ENCODE measurements around the gene IL1RAP.
"Not testable (repeated sequence)": the region's sequence is repeated elsewhere in the genome, so short reads cannot be mapped to it uniquely, and the experiment has no call there.

Gene IL1RAP

DNA sequence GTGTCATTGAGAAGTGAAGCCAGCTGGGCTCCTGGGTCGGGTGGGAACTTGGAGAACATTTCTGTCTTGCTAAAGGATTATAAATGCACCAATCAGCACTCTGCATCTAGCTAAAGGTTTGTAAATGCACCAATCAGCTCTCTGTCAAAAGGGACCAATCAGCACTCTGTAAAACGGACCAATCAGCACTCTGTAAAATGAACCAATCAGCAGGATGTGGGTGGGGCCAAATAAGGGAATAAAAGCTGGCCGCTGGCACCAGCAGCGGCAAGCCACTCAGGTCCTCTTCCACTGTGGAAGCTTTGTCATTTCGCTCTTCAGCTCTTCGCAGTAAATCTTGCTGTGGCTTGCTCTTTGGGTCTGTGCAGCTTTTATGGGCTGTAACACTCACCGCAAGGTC, 164.0 kb downstream of the IL1RAP start:
- not testable (repeated sequence) for DNase-seq

DNA sequence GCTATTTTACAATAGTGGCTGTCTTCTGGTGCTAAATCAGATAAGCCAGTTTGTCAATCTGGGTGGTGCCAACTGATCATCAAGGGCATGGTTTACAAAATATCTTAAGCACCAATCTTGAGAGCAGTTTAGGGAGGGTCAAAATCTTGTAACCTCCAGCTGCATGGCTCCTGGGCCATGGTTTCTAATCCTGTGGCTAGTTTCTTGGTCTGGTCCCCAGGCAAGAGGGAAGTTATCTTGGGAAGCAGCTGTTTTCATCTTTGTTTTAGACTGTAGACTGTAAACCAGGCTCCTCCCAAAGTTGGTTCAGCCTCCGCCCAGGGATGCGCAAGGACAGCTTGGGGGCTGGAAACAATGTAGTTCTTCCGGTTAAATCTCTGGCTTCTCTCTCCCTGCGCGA, 166.8 kb downstream of the IL1RAP start:
- no peak for DNase-seq

DNA sequence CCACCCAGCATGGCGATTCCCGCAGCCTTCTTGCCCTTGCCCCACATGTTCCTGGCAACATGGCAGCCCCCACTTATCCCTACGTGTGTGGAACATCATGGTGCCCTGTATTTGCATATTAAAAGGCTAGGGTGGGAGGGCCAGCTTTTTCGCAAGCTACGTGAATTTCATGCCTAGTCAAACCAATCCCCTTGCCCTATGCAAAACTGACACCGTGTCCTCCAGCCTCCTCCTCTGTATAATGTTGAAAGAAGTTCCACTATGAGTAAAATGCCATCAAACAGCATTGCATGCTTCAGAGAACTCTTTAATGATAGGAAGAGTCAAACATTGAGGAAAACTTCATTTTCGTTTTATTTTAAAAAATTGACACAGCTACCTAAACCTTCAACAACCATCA, 170.9 kb downstream of the IL1RAP start:
- DNase-seq: no peak

DNA sequence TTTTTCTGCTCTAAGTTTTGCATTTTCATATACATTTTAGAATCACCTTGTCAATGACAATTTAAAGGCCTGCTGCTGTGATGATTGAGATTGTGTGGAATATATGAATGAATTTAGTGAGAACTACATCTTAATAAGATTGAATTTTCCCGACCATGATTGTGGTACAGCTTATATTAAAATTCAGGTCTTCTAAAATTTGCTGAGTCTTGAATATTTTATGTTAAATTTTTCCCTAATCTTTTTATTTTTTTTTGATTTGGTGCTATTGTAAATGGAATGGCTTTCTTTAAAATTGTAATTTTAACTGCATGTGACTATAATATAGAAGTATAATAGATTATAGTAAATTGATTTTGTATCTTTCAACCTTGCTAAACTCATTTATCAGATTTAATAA, 172.1 kb downstream of the IL1RAP start:
- DNase-seq: no peak

DNA sequence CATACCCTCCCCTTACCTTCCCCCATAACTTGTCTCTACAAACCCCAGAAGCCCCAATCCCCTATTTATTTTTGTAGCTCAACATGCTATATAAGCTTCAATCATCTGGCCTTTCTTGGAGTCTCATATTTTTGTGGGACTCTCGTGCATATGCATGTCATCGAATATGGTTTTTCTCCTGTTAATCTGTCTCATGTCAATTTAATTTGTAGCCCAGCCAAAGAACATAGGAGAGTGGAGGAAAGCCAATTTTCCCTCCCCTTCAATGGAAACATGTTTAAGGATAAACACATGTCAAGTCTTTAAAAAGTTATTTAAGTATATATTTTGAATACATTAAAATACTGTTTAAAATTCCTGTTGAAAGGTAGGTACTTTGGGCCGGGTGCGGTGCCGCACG, 176.4 kb downstream of the IL1RAP start:
- no peak for DNase-seq

DNA sequence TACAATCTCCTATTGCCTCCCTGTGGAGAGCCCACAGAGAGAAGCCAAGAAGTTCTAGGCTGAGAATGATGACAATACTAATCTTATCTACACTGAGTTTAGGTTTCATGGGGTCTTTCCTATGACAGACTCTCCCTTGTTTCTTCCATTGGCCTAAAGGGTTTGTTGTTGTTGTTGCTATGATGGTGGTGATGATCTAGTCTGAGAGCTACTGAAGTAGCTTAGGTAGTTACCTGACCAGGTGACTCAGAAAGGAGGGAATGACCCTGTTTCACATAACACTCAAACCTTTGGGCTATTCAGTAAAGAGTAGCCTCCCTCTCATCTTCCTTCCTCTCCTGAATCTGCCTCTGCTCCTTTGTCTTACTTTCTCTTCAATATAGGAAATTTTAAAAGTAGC, 178.4 kb downstream of the IL1RAP start:
- no peak for DNase-seq

DNA sequence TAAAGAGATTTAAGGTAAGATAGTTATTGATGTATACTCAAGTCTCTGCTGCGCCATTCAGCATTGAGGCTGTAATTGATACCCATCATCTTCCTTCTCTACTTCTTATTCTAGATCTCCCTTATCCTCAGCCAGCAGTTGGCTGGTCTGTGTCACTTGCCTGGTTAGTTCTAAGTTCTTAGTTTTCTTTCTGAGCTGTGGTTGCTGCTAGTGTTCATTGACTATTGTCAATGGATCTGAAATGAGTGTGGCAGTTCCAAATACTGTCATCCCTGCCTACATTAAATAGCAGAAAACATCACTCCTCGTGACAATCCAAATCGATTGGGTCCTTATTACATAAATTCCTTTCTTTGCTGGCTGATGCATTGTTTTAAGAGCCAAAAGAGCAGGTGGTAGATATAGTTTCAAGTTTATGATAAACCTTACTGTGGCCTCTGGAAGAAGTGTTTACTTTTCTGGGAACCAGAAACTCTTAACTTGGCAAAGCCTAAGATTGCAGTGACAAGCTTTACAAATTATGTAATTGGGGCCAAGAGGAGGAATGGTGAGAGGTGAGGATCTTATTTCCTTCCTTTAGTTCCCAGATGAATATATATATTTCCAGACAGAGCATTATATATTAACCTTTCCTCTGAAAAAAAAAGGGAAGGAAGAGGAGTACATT, 180.6 kb downstream of the IL1RAP start:
- no peak for DNase-seq

DNA sequence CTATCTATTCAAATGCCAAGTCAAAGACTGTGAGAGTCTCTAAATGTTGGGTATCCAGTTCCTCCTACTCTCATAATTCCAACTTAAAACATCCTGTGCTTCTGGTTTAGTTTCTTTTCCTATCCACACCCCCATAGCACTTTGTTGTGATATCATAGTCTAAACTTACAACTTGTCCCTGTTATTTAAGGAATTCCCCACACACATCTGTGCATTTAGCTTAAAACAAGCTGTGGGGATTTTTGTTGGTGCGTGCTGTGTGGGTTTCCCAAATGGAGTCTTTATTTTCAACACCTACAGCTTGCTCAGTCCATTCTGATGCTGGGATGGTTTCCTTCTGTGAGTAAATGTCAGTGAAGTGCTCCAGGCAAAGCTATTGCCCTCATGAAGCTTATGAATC, 181.3 kb downstream of the IL1RAP start:
- peak; percentile 28 to 73 (median 44) for DNase-seq

DNA sequence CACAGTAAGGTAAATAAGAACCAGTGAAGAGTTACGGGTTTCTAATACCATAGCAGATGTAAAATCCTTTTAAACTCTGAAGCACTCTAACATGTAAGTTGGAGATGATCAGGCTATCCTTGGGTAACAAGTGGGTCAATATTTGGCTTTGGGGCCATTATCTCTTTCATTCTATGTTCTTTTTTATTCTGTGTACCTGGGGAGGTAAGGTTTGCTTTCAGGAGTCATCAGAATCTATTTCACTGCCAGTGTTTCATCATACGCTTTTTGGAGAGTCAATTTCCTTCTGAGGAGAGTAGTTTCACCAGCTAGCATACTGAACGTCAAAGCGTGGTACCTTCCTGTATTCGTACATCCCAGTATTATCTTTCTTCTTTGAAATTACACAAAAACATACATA, 182.1 kb downstream of the IL1RAP start:
- DNase-seq: no peak

DNA sequence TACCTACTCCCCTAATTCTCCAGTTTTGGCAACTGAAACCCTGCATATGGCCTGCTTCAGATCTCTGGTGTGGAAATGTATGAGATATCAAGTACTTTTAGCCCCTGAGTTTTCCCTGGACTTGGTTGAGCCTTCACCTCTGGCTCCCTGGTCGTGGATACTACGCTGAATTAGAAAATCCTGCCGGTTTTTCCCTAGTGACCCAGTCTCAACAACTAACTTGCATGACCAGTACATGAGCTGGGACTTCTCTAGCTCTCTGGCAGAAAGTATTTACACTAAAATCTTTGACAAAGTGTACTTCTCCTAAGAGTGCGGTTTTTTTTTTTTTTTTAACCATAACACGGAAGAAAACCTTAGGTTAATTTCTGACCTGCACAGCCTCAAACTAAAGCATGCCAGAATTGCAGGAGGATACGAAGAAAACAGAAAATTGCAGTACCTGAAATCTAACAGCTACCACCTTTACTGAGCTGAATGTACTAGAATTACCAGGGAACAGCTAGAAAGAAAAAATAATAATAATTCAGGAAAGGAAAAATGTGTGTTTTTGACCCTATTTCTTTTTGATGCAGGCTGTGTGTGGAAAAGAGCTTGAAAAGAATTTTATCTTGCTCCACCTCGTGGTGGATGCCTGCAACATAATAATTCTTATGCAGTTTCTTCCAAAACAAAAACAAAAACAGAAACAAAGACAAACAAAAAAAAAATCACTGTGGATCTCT, 183.1 kb downstream of the IL1RAP start:
- DNase-seq: peak; percentile 61 to 70 (median 67)

DNA sequence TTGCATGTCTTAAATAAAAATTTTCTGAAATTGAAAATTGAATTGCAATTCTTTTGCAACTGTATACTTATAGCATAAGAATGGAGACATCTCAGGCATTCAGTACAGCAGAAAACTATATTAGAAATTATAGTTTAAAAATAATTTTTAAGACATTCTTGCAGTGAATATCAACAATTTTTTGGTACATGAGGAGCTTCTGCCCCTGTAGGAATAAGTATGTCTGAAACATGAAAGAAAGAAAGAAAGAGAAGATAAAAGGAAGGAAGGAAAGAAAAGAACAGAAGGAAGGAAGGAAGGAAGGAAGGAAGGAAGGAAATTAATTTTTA, 183.6 kb downstream of the IL1RAP start:
- DNase-seq: no peak

DNA sequence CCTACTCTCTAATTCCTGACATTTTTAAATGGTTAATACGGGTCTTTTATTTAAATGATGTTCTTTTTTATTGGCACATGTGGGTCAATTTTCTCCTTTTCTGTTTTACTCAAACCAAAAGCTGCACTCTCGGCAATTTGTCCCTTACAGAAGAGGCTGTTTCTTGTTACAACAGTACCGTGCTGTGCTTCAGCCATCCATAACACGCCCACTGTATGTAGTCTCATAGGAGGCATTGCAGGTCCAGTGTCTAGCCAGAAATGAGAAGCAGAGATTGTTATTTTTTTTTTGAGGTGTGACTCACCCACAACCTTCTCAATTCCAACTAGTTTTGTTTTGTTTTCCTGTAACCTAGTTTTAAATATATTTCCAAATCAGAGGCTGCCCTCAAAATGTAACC, 184.0 kb downstream of the IL1RAP start:
- DNase-seq: peak; percentile 39 to 73 (median 51)

DNA sequence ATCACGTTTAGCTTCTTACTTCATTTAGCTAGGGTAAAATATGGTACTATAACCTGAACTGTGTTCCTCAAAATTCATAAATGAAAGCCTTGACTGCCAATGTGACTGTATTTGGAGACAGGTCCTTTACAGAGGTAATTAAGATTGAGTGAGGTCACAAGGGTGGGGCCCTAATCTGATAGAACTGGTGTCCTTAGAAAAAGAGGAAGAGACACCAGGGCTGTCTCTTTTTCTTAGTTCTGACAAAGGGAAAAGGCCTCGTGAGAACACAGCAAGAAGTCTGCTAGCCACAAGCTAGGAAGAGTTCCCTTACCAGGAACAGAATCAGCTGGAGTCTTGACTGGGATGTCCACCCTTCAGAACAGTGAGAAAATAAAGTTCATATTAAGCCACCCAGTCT, 185.9 kb downstream of the IL1RAP start:
- peak in 1 of 3 donors; percentile 21 for DNase-seq

DNA sequence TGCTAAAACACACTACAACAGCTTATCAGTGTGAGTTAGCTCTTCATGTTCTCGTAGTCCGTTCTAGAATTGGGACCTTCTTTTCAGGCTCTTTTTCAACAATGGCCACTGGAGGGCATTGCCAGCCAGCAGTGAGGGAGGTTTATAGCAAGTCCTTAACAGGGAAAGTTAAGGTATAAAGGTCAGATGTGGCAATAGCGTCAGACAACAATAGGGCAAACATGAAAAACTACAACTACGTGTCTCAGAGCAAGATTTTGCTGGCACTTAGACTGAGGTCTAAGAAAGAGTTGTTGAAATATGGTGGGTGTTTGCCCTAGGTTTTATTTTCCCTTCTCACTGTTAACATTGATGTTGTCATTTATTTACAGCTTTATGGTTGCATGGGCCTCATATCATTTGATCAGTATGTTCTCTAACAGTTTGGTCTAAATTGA, 187.2 kb downstream of the IL1RAP start:
- DNase-seq: peak; percentile 21 to 27 (median 26)

DNA sequence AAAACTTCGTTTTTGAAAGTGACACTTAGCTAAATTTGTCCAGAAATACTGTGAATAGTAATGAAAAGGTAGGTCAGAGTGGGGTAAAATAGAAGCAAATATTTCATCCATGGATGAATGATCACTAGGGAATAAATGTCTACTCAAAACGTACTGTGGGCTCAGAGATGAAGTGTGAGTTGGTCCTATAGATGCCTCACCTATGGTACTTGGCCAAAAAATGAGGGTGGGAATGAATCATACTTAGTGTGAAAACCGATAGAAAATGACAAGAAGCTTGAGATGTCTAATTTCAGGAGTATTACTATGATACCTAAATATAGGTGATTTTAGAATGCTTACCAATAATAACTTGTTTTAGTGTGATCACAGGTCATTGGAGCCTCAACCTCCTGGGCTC, 192.7 kb downstream of the IL1RAP start:
- no peak for DNase-seq

Data from suppressor macrophage treated with lipopolysaccharide for 1 hour (primary cell).